Activated naive CD4-positive, alpha-beta T cell treated with anti-CD3 and anti-CD28 coated beads for 36 hours (primary cell): ENCODE results near the gene SLC35B4. TPM values are rescaled to one million over a fixed set of nuclear protein-coding genes. Genes with fewer than 3 reads are reported as not detected.

Source experiments
- CTCF ChIA-PET: fragments of 350-600 bp; sonication (Branson Sonifier 250); formaldehyde crosslinking; loops from one replicate; lab custom pipeline; 2021; ENCODE audit warnings: antibody characterized with exemption; lab: Charles Lee
- DNase-seq: peaks from one replicate; pipeline ENCODE4 v3.0.0-alpha.2; 2020
- H3K27ac Mint-ChIP-seq: one replicate; pipeline ENCODE4 v1.8.0; 2021; ENCODE audit warnings: mild to moderate bottlenecking, mixed read lengths
- H3K27me3 Mint-ChIP-seq: one replicate; pipeline ENCODE4 v1.8.0; 2021; ENCODE audit warnings: low read depth, mixed read lengths
- H3K36me3 Mint-ChIP-seq: one replicate; pipeline ENCODE4 v1.8.0; 2021; ENCODE audit warnings: low read depth, mixed read lengths
- H3K4me1 Mint-ChIP-seq: one replicate; pipeline ENCODE4 v1.8.0; 2021; ENCODE audit warnings: low read depth, mixed read lengths
- H3K4me3 Mint-ChIP-seq: one replicate; pipeline ENCODE4 v1.8.0; 2021; ENCODE audit warnings: mild to moderate bottlenecking, moderate library complexity, mixed read lengths
- H3K9me3 Mint-ChIP-seq: one replicate; pipeline ENCODE4 v1.8.0; 2021; ENCODE audit warnings: mixed read lengths
- intact Hi-C: fragments of 100-400 bp; cut with micrococcal nuclease; formaldehyde crosslinking; loops from one replicate; pipeline ENCODE4 v1.15.1; 2023
- total RNA-seq, 2 experiments: library from RNA; stranded (reverse); gene quantifications; one replicate each; pipeline ENCODE4 v1.2.3, GENCODE V29; 2021

The SLC35B4 gene
- 10 to 100 TPM in 1 of 2 experiments, 1 to 10 TPM in 1; 7.9 to 10.3 TPM for total RNA-seq

GRCh38 chr7:134316539-134317344 lies at the start of gene SLC35B4:
TSS of gene SLC35B4 (minus strand) at chr7:134316930. CDS start at chr7:134316751, 179 bp downstream.
- H3K4me1 Mint-ChIP-seq: peaks cover 16% of the 10 kb centered on the region
- H3K4me3 Mint-ChIP-seq: peak within 1 kb of the TSS; percentile 92
- DNase-seq: peak; percentile 97
- intact Hi-C loops: loop anchor here (1.0 to 10.0 kb wide), 14 partner anchors 42 to 1659 kb away; partner anchors contain the start of genes AGBL3, BPGM, CHCHD3 and EXOC4
- CTCF ChIA-PET: interaction anchor here (1.1 to 2.8 kb wide), 5 partner anchors 9 to 42 kb away, joined by 3 to 15 read pairs (median 5); no protein-coding TSS in a partner anchor
- H3K27me3 Mint-ChIP-seq: no peaks in the 10 kb centered on the region
- H3K27ac Mint-ChIP-seq: peak within 1 kb of the TSS; percentile 77
- no peaks in the 10 kb centered on the region for H3K36me3 Mint-ChIP-seq
- H3K9me3 Mint-ChIP-seq: no peaks in the 10 kb centered on the region

- no peak overlapping the region for H3K27ac Mint-ChIP-seq
- CTCF ChIA-PET: interaction anchor here (1.6 kb wide), 1 partner anchor 9 kb away, joined by 5 read pairs; no protein-coding TSS in a partner anchor
- H3K27me3 Mint-ChIP-seq: peaks cover 34% of the 10 kb centered on the region
- no peaks in the 10 kb centered on the region for H3K4me1 Mint-ChIP-seq
- intact Hi-C loops: no loop called here
- no peak overlapping the region for H3K4me3 Mint-ChIP-seq
- no peaks in the 10 kb centered on the region for H3K36me3 Mint-ChIP-seq
- no peak for DNase-seq
- H3K9me3 Mint-ChIP-seq: no peaks in the 10 kb centered on the region
These were observed 49.8 kb upstream of the SLC35B4 start for GRCh38 chr7:134366481-134366880.

- H3K27ac Mint-ChIP-seq: no peak overlapping the region
- H3K4me1 Mint-ChIP-seq: no peaks in the 10 kb centered on the region
- intact Hi-C loops: no loop called here
- no peak overlapping the region for H3K4me3 Mint-ChIP-seq
- CTCF ChIA-PET: interaction anchor here (0.9 to 1.6 kb wide), 2 partner anchors 8 to 10 kb away, joined by 3 to 5 read pairs; no protein-coding TSS in a partner anchor
- no peaks in the 10 kb centered on the region for H3K36me3 Mint-ChIP-seq
- no peak for DNase-seq
- H3K27me3 Mint-ChIP-seq: peaks cover 34% of the 10 kb centered on the region
- no peaks in the 10 kb centered on the region for H3K9me3 Mint-ChIP-seq
These were observed 48.8 kb upstream of the SLC35B4 start for GRCh38 chr7:134365341-134366054.

- Mint-ChIP-seq H3K27me3 (peaks cover 28% of the 10 kb centered on the region), H3K4me1 (no peaks in the 10 kb centered on the region), H3K27ac (no peak overlapping the region), H3K36me3 (no peaks in the 10 kb centered on the region), H3K4me3 (no peak overlapping the region), H3K9me3 (no peaks in the 10 kb centered on the region)
- CTCF ChIA-PET: no interaction called here
- DNase-seq: no peak
- intact Hi-C loops: no loop called here
These were observed 47.9 kb upstream of the SLC35B4 start for GRCh38 chr7:134364619-134365037.

- intact Hi-C loops: no loop called here
- Mint-ChIP-seq H3K27me3 (peaks cover 19% of the 10 kb centered on the region), H3K27ac (no peak overlapping the region), H3K36me3 (no peaks in the 10 kb centered on the region), H3K9me3 (no peaks in the 10 kb centered on the region), H3K4me3 (no peak overlapping the region), H3K4me1 (peaks cover 2% of the 10 kb centered on the region)
- no peak for DNase-seq
- CTCF ChIA-PET: no interaction called here
These were observed 46.1 kb upstream of the SLC35B4 start for GRCh38 chr7:134362587-134363483.

GRCh38 chr7:134359787-134360432 lies 43.2 kb upstream of the SLC35B4 start:
- DNase-seq: no peak
- intact Hi-C loops: no loop called here

GRCh38 chr7:134357486-134357885 lies 40.8 kb upstream of the SLC35B4 start:
- Mint-ChIP-seq H3K9me3 (no peaks in the 10 kb centered on the region), H3K27me3 (peaks cover 2% of the 10 kb centered on the region), H3K36me3 (no peaks in the 10 kb centered on the region), H3K4me3 (no peak overlapping the region), H3K27ac (no peak overlapping the region), H3K4me1 (peaks cover 2% of the 10 kb centered on the region)
- intact Hi-C loops: no loop called here
- CTCF ChIA-PET: interaction anchor here (0.7 to 2.8 kb wide), 20 partner anchors 9 to 230 kb away, joined by 3 to 15 read pairs (median 4); partner anchors contain the start of genes LRGUK and SLC35B4
- DNase-seq: no peak

More at GRCh38 chr7:134359787-134360432, 43.2 kb upstream of the SLC35B4 start:
- Mint-ChIP-seq H3K9me3 (no peaks in the 10 kb centered on the region), H3K4me1 (peaks cover 2% of the 10 kb centered on the region), H3K27ac (no peak overlapping the region), H3K27me3 (peaks cover 7% of the 10 kb centered on the region), H3K36me3 (no peaks in the 10 kb centered on the region), H3K4me3 (no peak overlapping the region)
- CTCF ChIA-PET: interaction anchor here (1.3 to 2.8 kb wide), 2 partner anchors 26 to 44 kb away, joined by 3 to 15 read pairs; partner anchors contain the start of gene SLC35B4

GRCh38 chr7:134356421-134356936 lies 39.7 kb upstream of the SLC35B4 start:
- no peaks in the 10 kb centered on the region for H3K36me3 Mint-ChIP-seq
- no peak overlapping the region for H3K27ac Mint-ChIP-seq
- H3K4me1 Mint-ChIP-seq: peaks cover 3% of the 10 kb centered on the region
- H3K27me3 Mint-ChIP-seq: no peaks in the 10 kb centered on the region
- H3K9me3 Mint-ChIP-seq: no peaks in the 10 kb centered on the region
- DNase-seq: no peak
- CTCF ChIA-PET: interaction anchor here (0.5 to 2.5 kb wide), 7 partner anchors 8 to 1380 kb away, joined by 3 to 10 read pairs (median 3); no protein-coding TSS in a partner anchor
- H3K4me3 Mint-ChIP-seq: no peak overlapping the region
- intact Hi-C loops: no loop called here

GRCh38 chr7:134355927-134356326 lies 39.2 kb upstream of the SLC35B4 start:
- Mint-ChIP-seq H3K36me3 (no peaks in the 10 kb centered on the region), H3K4me3 (no peak overlapping the region), H3K27ac (no peak overlapping the region), H3K9me3 (no peaks in the 10 kb centered on the region), H3K27me3 (no peaks in the 10 kb centered on the region), H3K4me1 (peaks cover 7% of the 10 kb centered on the region)
- intact Hi-C loops: no loop called here
- DNase-seq: no peak
- CTCF ChIA-PET: interaction anchor here (0.5 to 2.5 kb wide), 5 partner anchors 8 to 1379 kb away, joined by 3 to 10 read pairs (median 3); no protein-coding TSS in a partner anchor

GRCh38 chr7:134355004-134355525 lies 38.3 kb upstream of the SLC35B4 start:
- Mint-ChIP-seq H3K27me3 (no peaks in the 10 kb centered on the region), H3K27ac (no peak overlapping the region), H3K4me3 (no peak overlapping the region), H3K4me1 (peaks cover 12% of the 10 kb centered on the region), H3K36me3 (no peaks in the 10 kb centered on the region), H3K9me3 (no peaks in the 10 kb centered on the region)
- CTCF ChIA-PET: interaction anchor here (0.8 to 1.3 kb wide), 2 partner anchors 11 to 38 kb away, joined by 3 to 5 read pairs; partner anchors contain the start of gene SLC35B4
- intact Hi-C loops: no loop called here
- DNase-seq: no peak

- intact Hi-C loops: no loop called here
- no peaks in the 10 kb centered on the region for H3K36me3 Mint-ChIP-seq
- H3K9me3 Mint-ChIP-seq: no peaks in the 10 kb centered on the region
- H3K27ac Mint-ChIP-seq: no peak overlapping the region
- no peak for DNase-seq
- H3K4me1 Mint-ChIP-seq: peaks cover 12% of the 10 kb centered on the region
- no peak overlapping the region for H3K4me3 Mint-ChIP-seq
- H3K27me3 Mint-ChIP-seq: peaks cover 6% of the 10 kb centered on the region
- CTCF ChIA-PET: no interaction called here
These were observed 36.7 kb upstream of the SLC35B4 start for GRCh38 chr7:134353411-134353810.
